Lower leg skin (tissue), 4 donors: ENCODE results near the gene MRPS2. TPM values are rescaled to one million over a fixed set of nuclear protein-coding genes. Genes with fewer than 3 reads are reported as not detected.

Experiments used
- DNase-seq, 2 donors: peaks; one replicate each; pipeline ENCODE4 v3.0.0-alpha.2; 2019; ENCODE audit warnings: low spot score in 2 of 2
- H3K4me3 ChIP-seq: fragments of 200-600 bp; sonication (generic); 2 replicates; pipeline ENCODE4 v1.5.1; 2017; ENCODE audit warnings: mild to moderate bottlenecking, low read depth; ENCODE audit not compliant: poor library complexity, severe bottlenecking
- POLR2A ChIP-seq, 2 donors: fragments of 450-650 bp; IDR thresholded peaks; one replicate each; pipeline ENCODE4 v1.6.1; 2016 to 2017; ENCODE audit warnings: antibody characterized with exemption in 2 of 2, mild to moderate bottlenecking in 1 of 2, moderate library complexity in 1 of 2
- WGBS, 2 donors: methylation state at CpG; one replicate each; pipeline ENCODE4 v1.1.5; 2018; 5-methylcytosine and 5-hydroxymethylcytosine counted together
- intact Hi-C: fragments of 100-400 bp; cut with DNase I; formaldehyde crosslinking; loops from one replicate; pipeline ENCODE4 v1.15.0; 2023; ENCODE audit warnings: low total_unique reads
- total RNA-seq, 4 donors: library from RNA; depleted of rRNA; stranded (reverse); fragments of >200 nt; gene quantifications; one replicate each; pipeline ENCODE4 v1.1.0, GENCODE V29; 2016
- TF ChIP-seq, protein P1 (sequence below), 3 donors: fragments of 450-650 bp; IDR thresholded peaks; one replicate each; pipeline ENCODE4 v1.5.1; 2016; ENCODE audit warnings: antibody characterized with exemption in 3 of 3, mild to moderate bottlenecking in 3 of 3, moderate library complexity in 2 of 3

MRPS2 gene
- total RNA-seq, 4 donors from 2014 or later, result 41.3 to 61.6 (median 49.7) TPM

- no peak for DNase-seq
- TF ChIP-seq, protein P1, sequence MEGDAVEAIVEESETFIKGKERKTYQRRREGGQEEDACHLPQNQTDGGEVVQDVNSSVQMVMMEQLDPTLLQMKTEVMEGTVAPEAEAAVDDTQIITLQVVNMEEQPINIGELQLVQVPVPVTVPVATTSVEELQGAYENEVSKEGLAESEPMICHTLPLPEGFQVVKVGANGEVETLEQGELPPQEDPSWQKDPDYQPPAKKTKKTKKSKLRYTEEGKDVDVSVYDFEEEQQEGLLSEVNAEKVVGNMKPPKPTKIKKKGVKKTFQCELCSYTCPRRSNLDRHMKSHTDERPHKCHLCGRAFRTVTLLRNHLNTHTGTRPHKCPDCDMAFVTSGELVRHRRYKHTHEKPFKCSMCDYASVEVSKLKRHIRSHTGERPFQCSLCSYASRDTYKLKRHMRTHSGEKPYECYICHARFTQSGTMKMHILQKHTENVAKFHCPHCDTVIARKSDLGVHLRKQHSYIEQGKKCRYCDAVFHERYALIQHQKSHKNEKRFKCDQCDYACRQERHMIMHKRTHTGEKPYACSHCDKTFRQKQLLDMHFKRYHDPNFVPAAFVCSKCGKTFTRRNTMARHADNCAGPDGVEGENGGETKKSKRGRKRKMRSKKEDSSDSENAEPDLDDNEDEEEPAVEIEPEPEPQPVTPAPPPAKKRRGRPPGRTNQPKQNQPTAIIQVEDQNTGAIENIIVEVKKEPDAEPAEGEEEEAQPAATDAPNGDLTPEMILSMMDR (IDR thresholded peaks at IDR 0.05), result no peak
- TF ChIP-seq POLR2A (IDR thresholded peaks at IDR 0.05), result no peak
- intact Hi-C loops, result no loop called here
- no peak overlapping the region for H3K4me3 ChIP-seq
- WGBS, 2 donors, result 91 to 95% methylated on average over 15 to 21 of the region's 21 CpGs
These were observed 14.7 kb upstream of the MRPS2 start for GRCh38 chr9:135485832-135486231.

DNA sequence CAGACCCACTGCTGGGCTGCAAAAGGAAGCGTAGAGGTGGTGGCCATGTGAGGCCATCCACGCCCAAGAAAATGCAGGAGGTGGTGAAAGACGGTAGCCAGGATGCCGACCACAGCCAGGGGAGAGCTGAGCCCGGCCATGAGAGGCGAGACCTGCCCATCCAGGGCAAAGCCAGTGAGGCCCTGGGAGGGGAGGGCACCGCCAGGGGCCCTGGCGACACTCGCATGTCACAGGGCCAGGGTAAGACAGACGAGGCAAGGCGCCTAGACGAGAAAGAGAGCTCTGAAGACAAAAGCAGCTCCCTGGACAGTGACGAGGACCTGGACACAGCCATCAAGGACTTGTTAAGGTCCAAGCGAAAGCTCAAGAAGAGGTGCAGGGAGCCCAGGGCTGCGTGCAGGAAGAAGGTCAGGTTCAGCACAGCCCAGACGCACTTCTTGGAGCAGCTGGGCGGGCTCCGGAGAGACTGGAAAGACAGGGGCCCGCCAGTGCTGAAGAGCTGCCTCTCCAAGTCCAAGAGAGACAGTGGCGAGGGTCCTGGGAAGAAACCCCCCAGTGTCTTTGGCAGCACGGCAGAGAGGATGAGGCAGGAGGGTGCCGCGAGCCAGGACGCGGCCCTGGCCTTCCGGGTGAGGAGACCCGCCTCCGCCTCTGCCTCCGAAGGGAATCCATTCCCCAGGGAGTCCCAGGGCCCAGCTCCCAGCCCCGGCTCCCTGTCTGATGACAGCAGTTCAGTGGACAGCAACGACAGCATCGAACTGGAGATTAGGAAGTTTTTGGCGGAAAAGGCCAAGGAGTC, 14.0 kb upstream of the MRPS2 start:
- TF ChIP-seq, protein P1 (IDR thresholded peaks at IDR 0.05), result no peak
- no peak for TF ChIP-seq POLR2A (IDR thresholded peaks at IDR 0.05)
- no peak for DNase-seq
- H3K4me3 ChIP-seq, result no peak overlapping the region
- WGBS, 2 donors, result 94 to 95% methylated on average over 33 of the region's 33 CpGs
- intact Hi-C loops, result no loop called here

- no peak for DNase-seq
- intact Hi-C loops, result no loop called here
- 94 to 96% methylated on average over 32 to 36 of the region's 40 CpGs for WGBS, 2 donors
- H3K4me3 ChIP-seq, result no peak overlapping the region
- TF ChIP-seq, protein P1 (IDR thresholded peaks at IDR 0.05), result no peak
- no peak for TF ChIP-seq POLR2A (IDR thresholded peaks at IDR 0.05)
These were observed 13.0 kb upstream of the MRPS2 start for GRCh38 chr9:135487281-135488012.

- 95 to 98% methylated on average over 18 of the region's 18 CpGs for WGBS, 2 donors
- H3K4me3 ChIP-seq, result no peak overlapping the region
- intact Hi-C loops, result no loop called here
- TF ChIP-seq, protein P1 (IDR thresholded peaks at IDR 0.05), result no peak
- TF ChIP-seq POLR2A (IDR thresholded peaks at IDR 0.05), result no peak
- DNase-seq, result no peak
These were observed 12.5 kb upstream of the MRPS2 start for GRCh38 chr9:135488013-135488330.

DNA sequence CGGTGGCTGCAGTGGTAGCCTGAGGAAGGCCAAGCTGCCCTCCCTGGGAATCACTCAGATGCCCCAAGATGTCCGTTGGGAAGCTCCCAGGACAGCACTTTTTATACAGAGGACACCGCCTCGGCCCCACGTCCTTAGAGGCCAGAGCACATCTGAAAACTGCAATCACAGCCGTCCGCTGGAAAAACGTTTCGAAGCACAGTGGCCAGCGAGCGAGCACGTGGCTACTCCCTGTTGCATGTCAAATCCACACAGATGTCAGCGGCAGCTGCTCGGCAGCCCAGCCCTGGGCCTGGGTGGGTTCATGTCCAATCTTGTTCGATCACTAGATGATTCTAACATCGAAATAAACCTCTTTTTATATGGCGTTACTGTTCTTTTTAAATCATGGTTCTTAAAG, 12.0 kb upstream of the MRPS2 start:
- no peak overlapping the region for H3K4me3 ChIP-seq
- WGBS, 2 donors, result 90 to 91% methylated on average over 17 of the region's 17 CpGs
- TF ChIP-seq, protein P1 (IDR thresholded peaks at IDR 0.05), result no peak
- no peak for TF ChIP-seq POLR2A (IDR thresholded peaks at IDR 0.05)
- intact Hi-C loops, result no loop called here
- DNase-seq, result no peak
